H1 (cell line): Measurements from ENCODE around the gene COL4A4. TPM values are rescaled to one million over a fixed set of nuclear protein-coding genes. Genes with fewer than 3 reads are reported as not detected.

Source experiments
- CTCF ChIA-PET: fragments of 300-600 bp; sonication (Branson Sonifier 250); formaldehyde crosslinking; loops from one replicate; lab custom pipeline; 2021; ENCODE audit not compliant: partially characterized antibody; lab: Charles Lee
- POLR2A ChIA-PET: fragments of 300-600 bp; sonication (Branson Sonifier 250); formaldehyde crosslinking; loops from one replicate; lab custom pipeline; 2021; ENCODE audit warnings: inconsistent platforms; ENCODE audit not compliant: partially characterized antibody; lab: Charles Lee
- DNase-seq, 2 experiments: peaks; one replicate each; pipeline versions ENCODE4 v3.0.0 to v3.0.0-alpha.2; 2010 to 2022; ENCODE audit warnings: low spot score in 2 of 2, low read depth in 1 of 2, mixed read lengths in 1 of 2
- FAIRE-seq: peaks from 2 replicates; lab custom pipeline; 2011; peaks lifted over from hg19 to GRCh38; lab: Jason Lieb, UNC
- H2AFZ ChIP-seq: 2 replicates; pipeline ENCODE4 v1.8.1; 2012; ENCODE audit warnings: low read length, inconsistent platforms
- H2AK5ac ChIP-seq: 2 replicates; pipeline ENCODE4 v1.6.1; 2013; ENCODE audit warnings: low read depth, low read length
- H2BK120ac ChIP-seq: replicated peaks from 2 replicates; pipeline ENCODE3; 2013; ENCODE audit warnings: low read depth, low read length, inconsistent platforms
- H2BK12ac ChIP-seq: 2 replicates; pipeline ENCODE4 v1.6.1; 2013; ENCODE audit warnings: low read depth, low read length
- H2BK15ac ChIP-seq: 2 replicates; pipeline ENCODE4 v1.6.1; 2013; ENCODE audit warnings: low read length
- H2BK20ac ChIP-seq: 2 replicates; pipeline ENCODE4 v1.6.1; 2013; ENCODE audit warnings: low read length
- H2BK5ac ChIP-seq: 2 replicates; pipeline ENCODE4 v1.6.1; 2013; ENCODE audit warnings: low read depth, low read length
- H3K14ac ChIP-seq: 2 replicates; pipeline ENCODE4 v1.6.1; 2013; ENCODE audit warnings: inconsistent platforms; ENCODE audit not compliant: insufficient read length
- H3K18ac ChIP-seq: 2 replicates; pipeline ENCODE4 v1.6.1; 2013; ENCODE audit warnings: low read length; ENCODE audit errors: extremely low read depth
- H3K23ac ChIP-seq: 2 replicates; pipeline ENCODE4 v1.6.1; 2013; ENCODE audit warnings: inconsistent platforms; ENCODE audit not compliant: insufficient read length
- H3K23me2 ChIP-seq: 2 replicates; pipeline ENCODE4 v1.6.1; 2013; ENCODE audit warnings: low read depth, low read length
- H3K27ac ChIP-seq: 2 replicates; pipeline ENCODE4 v1.6.1; 2011; ENCODE audit warnings: low read depth, low read length, inconsistent platforms
- H3K27me3 ChIP-seq, 4 experiments: replicated peaks in 1 of 4; 1 replicate in 1 of 4; 2 replicates in 3 of 4; pipeline versions ENCODE4 v1.6.1 to v1.8.1; 2011 to 2013; ENCODE audit warnings: low read length in 3 of 4, mild to moderate bottlenecking in 3 of 4, inconsistent platforms in 2 of 4, mixed read lengths in 2 of 4, moderate library complexity in 1 of 4; ENCODE audit not compliant: control insufficient read depth in 3 of 4, insufficient read depth in 3 of 4; ENCODE audit errors: extremely low read depth in 1 of 4
- H3K36me3 ChIP-seq, 4 experiments: 2 replicates each; pipeline versions ENCODE4 v1.6.1 to v1.8.1; 2011 to 2013; ENCODE audit warnings: mild to moderate bottlenecking in 4 of 4, low read length in 3 of 4, moderate library complexity in 2 of 4, control low read depth in 1 of 4, inconsistent platforms in 1 of 4; ENCODE audit not compliant: insufficient read depth in 4 of 4, control insufficient read depth in 2 of 4
- H3K4ac ChIP-seq: replicated peaks from 2 replicates; pipeline ENCODE3; 2013; ENCODE audit warnings: low read length, low read depth, mixed read lengths, inconsistent platforms; ENCODE audit not compliant: insufficient read length
- H3K4me1 ChIP-seq, 4 experiments: replicated peaks in 1 of 4; 1 replicate in 1 of 4; 2 replicates in 3 of 4; pipeline versions ENCODE4 v1.6.1 to v1.8.1; 2011 to 2013; ENCODE audit warnings: low read length in 3 of 4, inconsistent platforms in 2 of 4, mixed read lengths in 1 of 4; ENCODE audit not compliant: insufficient read depth in 4 of 4, control insufficient read depth in 3 of 4
- H3K4me2 ChIP-seq, 2 experiments: 2 replicates each; pipeline versions ENCODE4 v1.6.1 to v1.8.1; 2011 to 2013; ENCODE audit warnings: low read depth in 2 of 2, low read length in 2 of 2, control low read depth in 1 of 2, inconsistent platforms in 1 of 2, mild to moderate bottlenecking in 1 of 2; ENCODE audit not compliant: insufficient read depth in 1 of 2
- H3K4me3 ChIP-seq, 4 experiments: fragments of 200-600, 300-600 bp in 1 of 4; sonication (generic), shearing (Covaris generic), sonication (Bioruptor Twin) in 1 of 4; 2 replicates each; pipeline versions ENCODE4 v1.5.1 to v1.8.1; 2011 to 2016; ENCODE audit warnings: low read length in 4 of 4, low read depth in 3 of 4, control low read depth in 2 of 4, inconsistent platforms in 2 of 4, mild to moderate bottlenecking in 2 of 4, mixed read lengths in 1 of 4, moderate library complexity in 1 of 4; ENCODE audit not compliant: insufficient read depth in 2 of 4; ENCODE audit errors: extremely low read depth in 1 of 4
- H3K56ac ChIP-seq: replicated peaks from 2 replicates; pipeline ENCODE3; 2013; ENCODE audit warnings: low read depth, mild to moderate bottlenecking, mixed read lengths, low read length, inconsistent platforms; ENCODE audit not compliant: insufficient read length
- H3K79me1 ChIP-seq: 2 replicates; pipeline ENCODE4 v1.6.1; 2013; ENCODE audit warnings: low read depth, low read length, control low read depth
- H3K79me2 ChIP-seq, 2 experiments: 2 replicates each; pipeline versions ENCODE4 v1.6.1 to v1.8.1; 2012 to 2013; ENCODE audit warnings: low read length in 2 of 2, mild to moderate bottlenecking in 2 of 2, inconsistent platforms in 1 of 2; ENCODE audit not compliant: insufficient read depth in 2 of 2, control insufficient read depth in 1 of 2
- H3K9ac ChIP-seq, 4 experiments: replicated peaks in 1 of 4; 1 replicate in 1 of 4; 2 replicates in 3 of 4; pipeline versions ENCODE4 v1.6.1 to v1.8.1; 2011 to 2013; ENCODE audit warnings: low read depth in 3 of 4, low read length in 3 of 4, control low read depth in 2 of 4, mild to moderate bottlenecking in 2 of 4, moderate library complexity in 2 of 4, inconsistent platforms in 1 of 4; ENCODE audit errors: extremely low read depth in 1 of 4
- H3K9me3 ChIP-seq, 2 experiments: 2 replicates each; pipeline versions ENCODE4 v1.6.1 to v1.8.1; 2012 to 2013; ENCODE audit warnings: mild to moderate bottlenecking in 2 of 2, moderate library complexity in 2 of 2, control low read depth in 1 of 2, inconsistent platforms in 1 of 2, low read depth in 1 of 2, low read length in 1 of 2, mixed read lengths in 1 of 2; ENCODE audit not compliant: insufficient read depth in 2 of 2
- H4K20me1 ChIP-seq, 2 experiments: replicated peaks in 1 of 2; 2 replicates each; pipeline versions ENCODE3 to v1.8.1; 2011 to 2013; ENCODE audit warnings: inconsistent platforms in 2 of 2, low read length in 2 of 2, mild to moderate bottlenecking in 1 of 2; ENCODE audit not compliant: insufficient read depth in 2 of 2, control insufficient read depth in 1 of 2
- H4K5ac ChIP-seq: 2 replicates; pipeline ENCODE4 v1.6.1; 2013; ENCODE audit warnings: low read length, low read depth, mixed read lengths, inconsistent platforms; ENCODE audit not compliant: insufficient read length
- H4K8ac ChIP-seq: 2 replicates; pipeline ENCODE4 v1.8.0; 2013; ENCODE audit warnings: mild to moderate bottlenecking, moderate library complexity, low read length, inconsistent platforms; ENCODE audit not compliant: insufficient read depth; ENCODE audit errors: extremely low read depth
- H4K91ac ChIP-seq: replicated peaks from 2 replicates; pipeline ENCODE3; 2013; ENCODE audit warnings: low read length, mixed read lengths, inconsistent platforms; ENCODE audit not compliant: insufficient read length
- CBX8 ChIP-seq: fragments of 300-800, 300-1000 bp; sonication (generic); IDR thresholded peaks from 2 replicates; pipeline ENCODE4 v1.7.1; 2016; ENCODE audit warnings: low read depth, low read length, borderline replicate concordance
- POLR2AphosphoS5 ChIP-seq: IDR thresholded peaks from 2 replicates; pipeline ENCODE4 v1.6.1; 2011; ENCODE audit warnings: low read depth, low read length
- WGBS, 2 experiments: shearing (Covaris generic) in 1 of 2; methylation state at CpG; one replicate each; pipeline versions ENCODE4 v1.1.6 to v1.1.7; 2013 to 2015; ENCODE audit warnings: low lambda C conversion rate in 2 of 2, mixed read lengths in 2 of 2, inconsistent platforms in 1 of 2, low coverage in 1 of 2, missing lambda C conversion rate in 1 of 2; ENCODE audit not compliant: insufficient replicate concordance in 2 of 2, insufficient coverage in 1 of 2, insufficient read length in 1 of 2; ENCODE audit errors: extremely low coverage in 1 of 2, missing lambda C conversion rate in 1 of 2; 5-methylcytosine and 5-hydroxymethylcytosine counted together
- polyA plus RNA-seq, 7 experiments: library from polyadenylated mRNA; depleted of rRNA in 3 of 7; stranded (reverse) in 5 of 7; unstranded in 2 of 7; fragments of >200 nt in 5 of 7; fragments of 200-250 nt in 2 of 7; gene quantifications; 1 replicate in 5 of 7; 2 replicates in 1 of 7; 4 replicates in 1 of 7; pipeline versions ENCODE4 v1.2.1 to v1.2.3, GENCODE V29; 2011 to 2013; ENCODE audit warnings: missing spikeins in 2 of 7, mixed read lengths in 2 of 7
- total RNA-seq: library from RNA; stranded (reverse); fragmentation: NEBNext Ultra II Directional; extraction: Animal tissue kit (Norgen Biotek cat#: 25700); gene quantifications from 2 replicates; pipeline ENCODE4 v1.2.1, GENCODE V29; 2021

The COL4A4 gene
- total and polyA plus RNA-seq, 2 of the 8 experiments (the other 6 are each of a cell fraction or from before 2014, with no cell fraction given), result 0.33 to 1.7 TPM

DNA sequence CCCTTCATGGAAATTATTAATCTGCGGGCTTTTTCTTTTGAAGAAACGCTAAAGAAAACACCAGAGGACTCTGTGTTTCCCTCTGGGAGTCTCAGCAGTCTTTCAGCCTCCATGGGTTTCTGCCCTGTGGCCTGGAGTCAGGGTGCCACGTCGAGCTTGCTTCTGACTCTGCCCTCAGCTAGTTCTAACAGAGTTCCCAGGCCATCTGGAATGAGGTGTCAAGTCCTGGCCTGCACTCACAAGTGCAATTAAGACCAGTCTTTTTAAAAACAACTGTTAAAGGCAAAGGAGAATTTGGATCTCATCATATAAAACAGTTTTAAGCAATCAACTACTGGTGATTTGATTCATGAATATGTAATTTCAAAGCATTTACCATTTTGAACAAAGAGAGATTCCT, 170.8 kb downstream of the COL4A4 start:
- no peak overlapping the region for H3K56ac ChIP-seq
- no peaks in the 10 kb centered on the region for H4K20me1 ChIP-seq
- WGBS, 2 experiments, result 93% methylated on average over 4 of the region's 4 CpGs; no CpG with 5 or more reads in 1 of the 2 experiments
- H2BK20ac ChIP-seq, result no peak overlapping the region
- no peak overlapping the region for H3K14ac ChIP-seq
- no peak overlapping the region for H2AK5ac ChIP-seq
- FAIRE-seq, result no peak
- no peaks in the 10 kb centered on the region for H3K9me3 ChIP-seq
- no peak overlapping the region for H2BK120ac ChIP-seq
- H4K91ac ChIP-seq, result no peak overlapping the region
- ChIA-PET POLR2A (no interaction called here), CTCF (interaction anchor here (0.6 to 2.4 kb wide), 4 partner anchors 8 to 156 kb away, joined by 3 to 10 read pairs (median 4); no protein-coding TSS in a partner anchor)
- no peak overlapping the region for H3K27ac ChIP-seq
- H3K4me1 ChIP-seq, result no peaks in the 10 kb centered on the region
- no peak overlapping the region for H3K4me3 ChIP-seq
- no peaks in the 10 kb centered on the region; a peak in 1 of 4 replicates for H3K79me2 ChIP-seq
- no peaks in the 10 kb centered on the region; a peak in 2 of 8 replicates for H3K36me3 ChIP-seq
- H2BK15ac ChIP-seq, result no peak overlapping the region
- H3K23ac ChIP-seq, result no peak overlapping the region
- no peak overlapping the region for H4K5ac ChIP-seq
- TF ChIP-seq CBX8 (no peak), POLR2AphosphoS5 (no peak)
- TF ChIP-seq, all 59 proteins: peak for 0
- H3K4me2 ChIP-seq, result no peak overlapping the region
- H3K18ac ChIP-seq, result no peak overlapping the region
- no peak overlapping the region for H2AFZ ChIP-seq
- H2BK12ac ChIP-seq, result no peak overlapping the region
- H3K27me3 ChIP-seq, result no peaks in the 10 kb centered on the region
- no peak overlapping the region for H2BK5ac ChIP-seq
- no peak overlapping the region for H4K8ac ChIP-seq
- no peak for DNase-seq
- H3K9ac ChIP-seq, result no peak overlapping the region
- no peaks in the 10 kb centered on the region for H3K23me2 ChIP-seq
- H3K4ac ChIP-seq, result no peak overlapping the region
- no peaks in the 10 kb centered on the region for H3K79me1 ChIP-seq
